Neural cell (in vitro differentiated cells): ENCODE data around the gene TBCA.

Experiments
- CTCF ChIP-seq: fragments of 450-650 bp; IDR thresholded peaks from 2 replicates; pipeline ENCODE4 v1.5.1; 2014; ENCODE audit warnings: antibody characterized with exemption, mild to moderate bottlenecking, moderate library complexity; ENCODE audit not compliant: poor library complexity, severe bottlenecking
- EP300 ChIP-seq: fragments of 450-650 bp; conservative IDR thresholded peaks from 2 replicates; pipeline ENCODE4 v1.6.1; 2014; ENCODE audit warnings: antibody characterized with exemption, mild to moderate bottlenecking, moderate library complexity; ENCODE audit not compliant: poor library complexity, severe bottlenecking
- EZH2 ChIP-seq: fragments of 200-600, 300-800 bp; shearing (Covaris generic), sonication (generic); IDR thresholded peaks from 2 replicates; pipeline ENCODE4 v1.6.1; 2014; ENCODE audit warnings: antibody characterized with exemption, low read length, borderline replicate concordance, mild to moderate bottlenecking; ENCODE audit not compliant: insufficient read depth, poor library complexity, severe bottlenecking
- MXI1 ChIP-seq: fragments of 450-650 bp; conservative IDR thresholded peaks from 2 replicates; pipeline ENCODE4 v1.6.1; 2014; ENCODE audit warnings: antibody characterized with exemption, mild to moderate bottlenecking; ENCODE audit not compliant: poor library complexity, severe bottlenecking
- POLR2AphosphoS5 ChIP-seq: IDR thresholded peaks from 2 replicates; pipeline ENCODE4 v1.6.1; 2012
- RAD21 ChIP-seq: fragments of 450-650 bp; conservative IDR thresholded peaks from 2 replicates; pipeline ENCODE4 v1.6.1; 2014; ENCODE audit warnings: antibody characterized with exemption, mild to moderate bottlenecking, moderate library complexity
- REST ChIP-seq: IDR thresholded peaks from 2 replicates; pipeline ENCODE4 v1.6.1; 2012; ENCODE audit warnings: borderline replicate concordance
- TAF1 ChIP-seq: IDR thresholded peaks from 2 replicates; pipeline ENCODE4 v1.6.1; 2012; ENCODE audit warnings: low read depth

DNA sequence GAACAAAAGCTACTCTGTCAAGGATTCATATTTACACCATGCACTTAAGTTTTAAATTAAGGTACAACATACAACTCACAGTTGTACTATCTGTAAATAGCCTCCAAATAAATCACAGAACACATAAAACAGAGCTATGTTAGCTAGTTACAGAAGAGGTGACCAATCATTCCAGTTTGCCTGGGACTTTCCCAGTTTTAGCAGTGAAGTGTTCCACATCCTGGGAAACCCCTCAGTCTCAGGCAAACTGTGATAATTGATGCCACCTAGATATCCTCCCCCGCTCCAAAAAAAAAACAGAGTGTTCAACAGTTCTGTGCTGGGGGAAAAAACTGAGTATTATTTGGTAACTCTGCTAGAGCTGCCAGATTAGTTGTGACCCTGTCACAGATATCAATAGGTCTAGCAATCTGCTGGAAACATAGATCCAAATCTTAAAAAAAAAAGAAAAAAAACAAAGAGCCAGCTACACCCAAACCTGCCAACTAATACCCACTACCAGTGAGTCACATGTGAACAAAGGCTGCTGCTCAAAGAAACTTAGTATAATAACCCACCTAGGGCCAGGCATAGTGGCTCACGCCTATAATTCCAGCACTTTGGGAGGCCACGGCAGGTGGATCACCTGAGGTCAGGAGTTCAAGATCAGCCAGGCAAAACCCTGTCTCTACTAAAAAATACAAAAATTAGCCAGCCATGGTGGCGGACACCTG is 5.7 kb downstream of the TBCA start:
- TF ChIP-seq CTCF (no peak), EZH2 (no peak), RAD21 (no peak), POLR2AphosphoS5 (no peak), REST (no peak), MXI1 (no peak), EP300 (no peak), TAF1 (no peak)
